MM.1S (cell line): ENCODE results near the gene PLD3.

Experiments
- CTCF ChIP-seq: fragments of 300-600 bp; sonication (generic); IDR thresholded peaks from 2 replicates; pipeline ENCODE4 v1.5.1; 2016; ENCODE audit warnings: antibody characterized with exemption, low read length, mixed read lengths
- EZH2phosphoT487 ChIP-seq: fragments of 300-600 bp; sonication (generic); IDR thresholded peaks from 2 replicates; pipeline ENCODE4 v1.6.1; 2018; ENCODE audit warnings: antibody characterized with exemption, low read length

- TF ChIP-seq CTCF (no peak), EZH2phosphoT487 (no peak)
Measured at GRCh38 chr19:40335101-40335500, 13.4 kb upstream of the PLD3 start.
